H9 (cell line): ENCODE results near the gene INSC. TPM values are rescaled to one million over a fixed set of nuclear protein-coding genes. Genes with fewer than 3 reads are reported as not detected.

Experiments used
- DNase-seq: peaks from one replicate; pipeline ENCODE4 v3.0.0-alpha.2; 2017
- H2AFZ ChIP-seq: one replicate; pipeline ENCODE4 v1.6.1; 2013; ENCODE audit warnings: mild to moderate bottlenecking, low read length, control low read depth, moderate library complexity
- H2AK5ac ChIP-seq: 2 replicates; pipeline ENCODE4 v1.6.1; 2013; ENCODE audit warnings: low read length, control low read depth, mixed read lengths; ENCODE audit not compliant: insufficient read length
- H2BK120ac ChIP-seq: one replicate; pipeline ENCODE4 v1.6.1; 2013; ENCODE audit warnings: low read depth, mild to moderate bottlenecking, low read length, control low read depth, inconsistent platforms; ENCODE audit not compliant: poor library complexity, severe bottlenecking
- H2BK12ac ChIP-seq: 2 replicates; pipeline ENCODE4 v1.6.1; 2013; ENCODE audit warnings: low read length, control low read depth, mixed read lengths, low read depth; ENCODE audit not compliant: insufficient read length
- H2BK15ac ChIP-seq: 2 replicates; pipeline ENCODE4 v1.6.1; 2013; ENCODE audit warnings: low read depth, low read length, control low read depth
- H2BK20ac ChIP-seq: one replicate; pipeline ENCODE4 v1.6.1; 2013; ENCODE audit warnings: low read depth, mild to moderate bottlenecking, low read length, control low read depth, inconsistent platforms; ENCODE audit not compliant: poor library complexity, severe bottlenecking
- H2BK5ac ChIP-seq: 2 replicates; pipeline ENCODE4 v1.6.1; 2013; ENCODE audit warnings: low read length, control low read depth, mixed read lengths; ENCODE audit not compliant: insufficient read length
- H3K14ac ChIP-seq: 2 replicates; pipeline ENCODE4 v1.6.1; 2013; ENCODE audit warnings: low read length, control low read depth; ENCODE audit not compliant: insufficient read depth
- H3K18ac ChIP-seq: 2 replicates; pipeline ENCODE4 v1.6.1; 2013; ENCODE audit warnings: low read depth, mild to moderate bottlenecking, mixed read lengths, low read length, control low read depth; ENCODE audit not compliant: insufficient read length
- H3K23ac ChIP-seq: 2 replicates; pipeline ENCODE4 v1.6.1; 2013; ENCODE audit warnings: low read length, control low read depth, mixed read lengths, low read depth; ENCODE audit not compliant: insufficient read length
- H3K23me2 ChIP-seq: 2 replicates; pipeline ENCODE4 v1.6.1; 2013; ENCODE audit warnings: low read depth, mild to moderate bottlenecking, mixed read lengths, low read length, control low read depth; ENCODE audit not compliant: insufficient read length, poor library complexity, severe bottlenecking
- H3K27ac ChIP-seq: 2 replicates; pipeline ENCODE4 v1.5.1; 2013; ENCODE audit warnings: low read length, control low read depth, mixed read lengths, low read depth; ENCODE audit not compliant: insufficient read length
- H3K27me3 ChIP-seq: 2 replicates; pipeline ENCODE4 v1.6.1; 2013; ENCODE audit warnings: low read length, control low read depth, inconsistent platforms; ENCODE audit not compliant: insufficient read depth
- H3K4ac ChIP-seq: 2 replicates; pipeline ENCODE4 v1.6.1; 2013; ENCODE audit warnings: low read depth, mild to moderate bottlenecking, control low read depth, inconsistent platforms, low read length, moderate library complexity
- H3K4me1 ChIP-seq: 2 replicates; pipeline ENCODE4 v1.6.1; 2013; ENCODE audit warnings: low read length, control low read depth, inconsistent platforms; ENCODE audit not compliant: insufficient read depth
- H3K4me2 ChIP-seq: 2 replicates; pipeline ENCODE4 v1.6.1; 2013; ENCODE audit warnings: low read length, control low read depth, mixed read lengths; ENCODE audit not compliant: insufficient read length, insufficient read depth
- H3K56ac ChIP-seq: 2 replicates; pipeline ENCODE4 v1.6.1; 2013; ENCODE audit warnings: low read depth, mild to moderate bottlenecking, mixed read lengths, low read length, control low read depth; ENCODE audit not compliant: insufficient read length
- H3K79me1 ChIP-seq: 2 replicates; pipeline ENCODE4 v1.6.1; 2013; ENCODE audit warnings: low read depth, mild to moderate bottlenecking, moderate library complexity, low read length, control low read depth, inconsistent platforms; ENCODE audit not compliant: insufficient read depth, poor library complexity, severe bottlenecking
- H3K79me2 ChIP-seq: 2 replicates; pipeline ENCODE4 v1.6.1; 2013; ENCODE audit warnings: low read length, control low read depth, inconsistent platforms; ENCODE audit not compliant: insufficient read depth
- H3K9ac ChIP-seq: 2 replicates; pipeline ENCODE4 v1.6.1; 2013; ENCODE audit warnings: low read length, control low read depth, mixed read lengths; ENCODE audit not compliant: insufficient read length; ENCODE audit errors: extremely low read depth
- H3K9me3 ChIP-seq: one replicate; pipeline ENCODE4 v1.6.1; 2013; ENCODE audit warnings: low read depth, low read length, inconsistent platforms; ENCODE audit not compliant: control insufficient read depth
- H3T11ph ChIP-seq: one replicate; pipeline ENCODE4 v1.6.1; 2013; ENCODE audit warnings: mild to moderate bottlenecking, low read length, control low read depth, inconsistent platforms
- H4K20me1 ChIP-seq: one replicate; pipeline ENCODE4 v1.6.1; 2013; ENCODE audit not compliant: control insufficient read depth, insufficient read length, insufficient read depth
- H4K5ac ChIP-seq: 2 replicates; pipeline ENCODE4 v1.6.1; 2013; ENCODE audit warnings: low read depth, mild to moderate bottlenecking, mixed read lengths, low read length, control low read depth; ENCODE audit not compliant: insufficient read length
- H4K8ac ChIP-seq: replicated peaks from 2 replicates; pipeline ENCODE4 v1.6.1; 2013; ENCODE audit warnings: low read length, control low read depth, mixed read lengths, low read depth; ENCODE audit not compliant: insufficient read length
- H4K91ac ChIP-seq: 2 replicates; pipeline ENCODE4 v1.6.1; 2013; ENCODE audit warnings: low read depth, mild to moderate bottlenecking, moderate library complexity, mixed read lengths, low read length, control low read depth; ENCODE audit not compliant: insufficient read length
- H3K27ac Mint-ChIP-seq, 3 experiments: 2 replicates in 2 of 3; 3 replicates in 1 of 3; pipeline ENCODE4 v1.8.0; 2020 to 2021; ENCODE audit warnings: mixed read lengths in 3 of 3, mild to moderate bottlenecking in 1 of 3, moderate library complexity in 1 of 3
- H3K27me3 Mint-ChIP-seq: 2 replicates; pipeline ENCODE4 v1.8.0; 2021; ENCODE audit warnings: low read depth, mild to moderate bottlenecking, moderate library complexity, mixed read lengths
- H3K36me3 Mint-ChIP-seq, 3 experiments: 2 replicates in 2 of 3; 3 replicates in 1 of 3; pipeline ENCODE4 v1.8.0; 2020 to 2021; ENCODE audit warnings: low read depth in 3 of 3, mixed read lengths in 3 of 3; ENCODE audit not compliant: insufficient read depth in 1 of 3
- H3K4me1 Mint-ChIP-seq, 2 experiments: 2 replicates each; pipeline ENCODE4 v1.8.0; 2020; ENCODE audit warnings: mixed read lengths in 2 of 2
- H3K4me3 Mint-ChIP-seq, 2 experiments: 2 replicates in 1 of 2; 3 replicates in 1 of 2; pipeline ENCODE4 v1.8.0; 2020 to 2021; ENCODE audit warnings: mild to moderate bottlenecking in 2 of 2, mixed read lengths in 2 of 2, moderate library complexity in 1 of 2
- H3K9me3 Mint-ChIP-seq, 2 experiments: 2 replicates in 1 of 2; 3 replicates in 1 of 2; pipeline ENCODE4 v1.8.0; 2020; ENCODE audit warnings: mild to moderate bottlenecking in 2 of 2, mixed read lengths in 2 of 2, moderate library complexity in 1 of 2
- WGBS: extraction: QIAGEN DNeasy Blood & Tissue Kit; methylation state at CpG from one replicate; pipeline ENCODE4 v1.1.7; 2013; ENCODE audit warnings: missing lambda C conversion rate, low lambda C conversion rate, mixed read lengths; ENCODE audit not compliant: insufficient read length; ENCODE audit errors: extremely low coverage; 5-methylcytosine and 5-hydroxymethylcytosine counted together
- total RNA-seq: library from RNA; stranded (reverse); gene quantifications from 2 replicates; pipeline ENCODE4 v1.2.1, GENCODE V29; 2021
- TF ChIP-seq, protein P1 (sequence below): fragments of 200-600 bp; sonication (generic); conservative IDR thresholded peaks from 3 replicates; pipeline ENCODE4 v1.8.0; 2021; ENCODE audit warnings: antibody characterized with exemption, mild to moderate bottlenecking

The INSC gene
- total RNA-seq, 1 experiment from 2014 or later, result not detected

DNA sequence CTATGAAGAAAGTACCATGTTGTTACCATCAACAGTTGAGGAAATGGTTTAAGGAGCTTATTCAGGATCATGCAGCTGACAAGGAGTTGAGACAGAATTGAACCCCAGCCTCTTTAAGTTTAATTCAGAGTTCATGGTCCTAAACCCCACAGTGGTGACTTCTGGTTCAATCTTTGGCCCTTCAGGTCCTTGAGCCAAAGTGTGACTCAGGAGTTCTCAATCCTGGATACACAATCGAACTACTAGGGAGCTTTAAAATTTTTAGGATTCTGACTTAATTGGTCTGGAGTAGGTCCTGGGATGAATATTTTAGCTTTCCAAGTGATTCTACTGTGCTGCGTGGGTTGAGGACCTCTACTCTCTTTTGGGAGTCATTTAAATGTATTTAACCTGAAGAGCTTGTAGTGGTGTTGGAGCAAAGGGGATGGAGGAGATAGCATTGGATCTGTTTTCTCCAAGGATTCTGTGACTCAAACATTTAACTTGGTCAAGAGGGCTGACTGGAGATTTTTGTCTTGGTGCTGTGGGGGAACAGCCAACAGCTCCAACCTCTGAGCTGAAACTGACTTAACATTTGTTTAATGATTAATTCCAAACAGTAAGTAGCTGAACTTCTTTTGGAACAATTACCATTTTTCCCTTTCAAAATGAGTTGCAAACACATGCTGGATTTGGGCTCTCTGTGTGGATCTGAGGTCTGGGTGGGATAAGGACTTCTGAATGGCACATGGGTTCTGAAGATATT lies 80.1 kb downstream of the INSC start:
- no peak for DNase-seq
- Histone ChIP-seq H3K9me3 (no peaks in the 10 kb centered on the region), H3K18ac (no peak overlapping the region), H3K56ac (no peak overlapping the region), H3K27me3 (no peaks in the 10 kb centered on the region), H3K9ac (no peak overlapping the region), H2BK5ac (no peak overlapping the region), H2BK120ac (no peak overlapping the region), H3K23me2 (no peaks in the 10 kb centered on the region), H4K20me1 (no peaks in the 10 kb centered on the region), H3K4ac (no peak overlapping the region), H2BK15ac (no peak overlapping the region), H2AFZ (no peak overlapping the region), H3K27ac (no peak overlapping the region), H2BK12ac (no peak overlapping the region), H3K4me2 (no peak overlapping the region), H4K8ac (no peak overlapping the region), H4K5ac (no peak overlapping the region), H3K23ac (no peak overlapping the region), H3K79me1 (no peaks in the 10 kb centered on the region), H2BK20ac (no peak overlapping the region), H3T11ph (no peak overlapping the region), H3K79me2 (no peaks in the 10 kb centered on the region), H3K4me1 (no peaks in the 10 kb centered on the region), H2AK5ac (no peak overlapping the region), H3K14ac (no peak overlapping the region), H4K91ac (no peak overlapping the region)
- H3K27me3 Mint-ChIP-seq, result no peaks in the 10 kb centered on the region; the same call in 1 of the 2 replicates
- TF ChIP-seq, protein P1, sequence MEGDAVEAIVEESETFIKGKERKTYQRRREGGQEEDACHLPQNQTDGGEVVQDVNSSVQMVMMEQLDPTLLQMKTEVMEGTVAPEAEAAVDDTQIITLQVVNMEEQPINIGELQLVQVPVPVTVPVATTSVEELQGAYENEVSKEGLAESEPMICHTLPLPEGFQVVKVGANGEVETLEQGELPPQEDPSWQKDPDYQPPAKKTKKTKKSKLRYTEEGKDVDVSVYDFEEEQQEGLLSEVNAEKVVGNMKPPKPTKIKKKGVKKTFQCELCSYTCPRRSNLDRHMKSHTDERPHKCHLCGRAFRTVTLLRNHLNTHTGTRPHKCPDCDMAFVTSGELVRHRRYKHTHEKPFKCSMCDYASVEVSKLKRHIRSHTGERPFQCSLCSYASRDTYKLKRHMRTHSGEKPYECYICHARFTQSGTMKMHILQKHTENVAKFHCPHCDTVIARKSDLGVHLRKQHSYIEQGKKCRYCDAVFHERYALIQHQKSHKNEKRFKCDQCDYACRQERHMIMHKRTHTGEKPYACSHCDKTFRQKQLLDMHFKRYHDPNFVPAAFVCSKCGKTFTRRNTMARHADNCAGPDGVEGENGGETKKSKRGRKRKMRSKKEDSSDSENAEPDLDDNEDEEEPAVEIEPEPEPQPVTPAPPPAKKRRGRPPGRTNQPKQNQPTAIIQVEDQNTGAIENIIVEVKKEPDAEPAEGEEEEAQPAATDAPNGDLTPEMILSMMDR, result no peak
- no peaks in the 10 kb centered on the region for H3K36me3 Mint-ChIP-seq
- whole genome bisulfite sequencing, result no CpG with 5 or more reads among the region's 2 CpGs
- H3K4me1 Mint-ChIP-seq, result peaks cover 0 to 2% of the 10 kb centered on the region in 2 experiments; a peak in 1 of 4 replicates
- H3K27ac Mint-ChIP-seq, result no peak overlapping the region
- no peaks in the 10 kb centered on the region for H3K9me3 Mint-ChIP-seq
- no peak overlapping the region for H3K4me3 Mint-ChIP-seq
